OCI-LY1 (cell line): Measurements from ENCODE around the gene F10.

Source experiments
- CTCF ChIP-seq: fragments of 200-600 bp; sonication (generic), shearing (Covaris generic); IDR thresholded peaks from 2 replicates; pipeline ENCODE4 v1.5.1; 2017; ENCODE audit warnings: mild to moderate bottlenecking, antibody characterized with exemption, low read length, moderate library complexity, mixed read lengths
- EZH2 ChIP-seq: fragments of 200-600 bp; sonication (generic), shearing (Covaris generic); IDR thresholded peaks from 2 replicates; pipeline ENCODE4 v1.8.0; 2017; ENCODE audit warnings: borderline replicate concordance, mixed run types, mild to moderate bottlenecking, antibody characterized with exemption, low read length, moderate library complexity, mixed read lengths

GRCh38 chr13:113153810-113154748 is 31.5 kb downstream of the F10 start:
- no peak for TF ChIP-seq CTCF
- TF ChIP-seq EZH2: no peak
